A673 (cell line): ENCODE measurements around the gene SATB1. TPM values are rescaled to one million over a fixed set of nuclear protein-coding genes. Genes with fewer than 3 reads are reported as not detected.

Experiments
- BruUV-seq: library from RNA; stranded (reverse); fragments of 400-500 nt; replicated peaks from 2 replicates; lab custom pipeline; 2021; lab: Mats Ljungman, UMichigan
- CTCF ChIA-PET: fragments of 300-600 bp; sonication (Branson Sonifier 250); formaldehyde crosslinking; loops from one replicate; lab custom pipeline; 2022; ENCODE audit warnings: antibody characterized with exemption; lab: Charles Lee
- POLR2A ChIA-PET: fragments of 300-600 bp; sonication (Branson Sonifier 250); formaldehyde crosslinking; loops from one replicate; lab custom pipeline; 2022; ENCODE audit warnings: antibody characterized with exemption; ENCODE audit not compliant: low non-redundant PET; lab: Charles Lee
- DNase-seq: peaks from one replicate; pipeline ENCODE4 v3.0.0-alpha.2; 2015; ENCODE audit warnings: low spot score
- H3K27ac ChIP-seq: fragments of 200-600 bp; sonication (generic); 2 replicates; pipeline ENCODE4 v1.5.1; 2016; ENCODE audit warnings: mixed run types, low read depth, mild to moderate bottlenecking, mixed read lengths, antibody characterized with exemption, low read length; ENCODE audit not compliant: poor library complexity, severe bottlenecking
- H3K27me3 ChIP-seq: fragments of 200-600 bp; sonication (generic); replicated peaks from 2 replicates; pipeline ENCODE4 v1.6.1; 2017; ENCODE audit warnings: mixed run types, low read depth, mild to moderate bottlenecking, mixed read lengths, antibody characterized with exemption, low read length; ENCODE audit not compliant: insufficient read depth, poor library complexity
- H3K36me3 ChIP-seq: fragments of 200-600 bp; sonication (generic); 2 replicates; pipeline ENCODE4 v1.6.1; 2016; ENCODE audit warnings: mixed run types, mild to moderate bottlenecking, mixed read lengths, antibody characterized with exemption, low read length; ENCODE audit not compliant: insufficient read depth, poor library complexity, severe bottlenecking
- H3K4me1 ChIP-seq: fragments of 200-600 bp; sonication (generic); 2 replicates; pipeline ENCODE4 v1.6.1; 2017; ENCODE audit warnings: mixed run types, mild to moderate bottlenecking, mixed read lengths, antibody characterized with exemption, low read length; ENCODE audit not compliant: insufficient read depth, poor library complexity, severe bottlenecking
- H3K4me3 ChIP-seq: fragments of 200-600 bp; sonication (generic); 2 replicates; pipeline ENCODE4 v1.5.1; 2016; ENCODE audit warnings: low read depth, mixed run types, mild to moderate bottlenecking, mixed read lengths, low read length; ENCODE audit not compliant: poor library complexity, severe bottlenecking
- H3K9me3 ChIP-seq: fragments of 200-600 bp; sonication (generic); 2 replicates; pipeline ENCODE4 v1.6.1; 2016; ENCODE audit warnings: mixed run types, low read depth, mild to moderate bottlenecking, mixed read lengths, antibody characterized with exemption, low read length; ENCODE audit not compliant: poor library complexity, severe bottlenecking
- EZH2 ChIP-seq: fragments of 200-600 bp; sonication (generic); IDR thresholded peaks from 2 replicates; pipeline ENCODE4 v1.6.1; 2017; ENCODE audit warnings: borderline replicate concordance, low read depth, mild to moderate bottlenecking, mixed read lengths, antibody characterized with exemption, low read length; ENCODE audit not compliant: poor library complexity, severe bottlenecking
- intact Hi-C: fragments of 100-400 bp; cut with micrococcal nuclease; formaldehyde crosslinking; loops from one replicate; pipeline ENCODE4 v1.10.0; 2022; ENCODE audit not compliant: unreplicated experiment
- total RNA-seq: library from RNA; stranded (reverse); gene quantifications from 2 replicates; pipeline ENCODE4 v1.2.3, GENCODE V29; 2021
- TF ChIP-seq, protein P1 (sequence below): fragments of 300-800, 200-600 bp; sonication (generic); conservative IDR thresholded peaks from 2 replicates; pipeline ENCODE4 v1.5.1; 2017; ENCODE audit warnings: low read depth, mild to moderate bottlenecking, antibody characterized with exemption, low read length, moderate library complexity, mixed read lengths

The SATB1 gene
- total RNA-seq, 1 experiment from 2014 or later = 5.9 TPM

GRCh38 chr3:18431266-18431665 is 6.1 kb upstream of the SATB1 start:
- intact Hi-C loops = no loop called here
- no peaks in the 10 kb centered on the region for H3K9me3 ChIP-seq
- POLR2A ChIA-PET = no interaction called here
- CTCF ChIA-PET = no interaction called here
- BruUV-seq = no TSS peak
- peaks cover 55% of the 10 kb centered on the region for H3K27me3 ChIP-seq
- H3K36me3 ChIP-seq = no peaks in the 10 kb centered on the region
- no peak for DNase-seq
- no peak overlapping the region for H3K4me3 ChIP-seq
- TF ChIP-seq EZH2 = no peak
- TF ChIP-seq, protein P1, sequence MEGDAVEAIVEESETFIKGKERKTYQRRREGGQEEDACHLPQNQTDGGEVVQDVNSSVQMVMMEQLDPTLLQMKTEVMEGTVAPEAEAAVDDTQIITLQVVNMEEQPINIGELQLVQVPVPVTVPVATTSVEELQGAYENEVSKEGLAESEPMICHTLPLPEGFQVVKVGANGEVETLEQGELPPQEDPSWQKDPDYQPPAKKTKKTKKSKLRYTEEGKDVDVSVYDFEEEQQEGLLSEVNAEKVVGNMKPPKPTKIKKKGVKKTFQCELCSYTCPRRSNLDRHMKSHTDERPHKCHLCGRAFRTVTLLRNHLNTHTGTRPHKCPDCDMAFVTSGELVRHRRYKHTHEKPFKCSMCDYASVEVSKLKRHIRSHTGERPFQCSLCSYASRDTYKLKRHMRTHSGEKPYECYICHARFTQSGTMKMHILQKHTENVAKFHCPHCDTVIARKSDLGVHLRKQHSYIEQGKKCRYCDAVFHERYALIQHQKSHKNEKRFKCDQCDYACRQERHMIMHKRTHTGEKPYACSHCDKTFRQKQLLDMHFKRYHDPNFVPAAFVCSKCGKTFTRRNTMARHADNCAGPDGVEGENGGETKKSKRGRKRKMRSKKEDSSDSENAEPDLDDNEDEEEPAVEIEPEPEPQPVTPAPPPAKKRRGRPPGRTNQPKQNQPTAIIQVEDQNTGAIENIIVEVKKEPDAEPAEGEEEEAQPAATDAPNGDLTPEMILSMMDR = no peak
- no peaks in the 10 kb centered on the region for H3K4me1 ChIP-seq
- H3K27ac ChIP-seq = no peak overlapping the region

DNA sequence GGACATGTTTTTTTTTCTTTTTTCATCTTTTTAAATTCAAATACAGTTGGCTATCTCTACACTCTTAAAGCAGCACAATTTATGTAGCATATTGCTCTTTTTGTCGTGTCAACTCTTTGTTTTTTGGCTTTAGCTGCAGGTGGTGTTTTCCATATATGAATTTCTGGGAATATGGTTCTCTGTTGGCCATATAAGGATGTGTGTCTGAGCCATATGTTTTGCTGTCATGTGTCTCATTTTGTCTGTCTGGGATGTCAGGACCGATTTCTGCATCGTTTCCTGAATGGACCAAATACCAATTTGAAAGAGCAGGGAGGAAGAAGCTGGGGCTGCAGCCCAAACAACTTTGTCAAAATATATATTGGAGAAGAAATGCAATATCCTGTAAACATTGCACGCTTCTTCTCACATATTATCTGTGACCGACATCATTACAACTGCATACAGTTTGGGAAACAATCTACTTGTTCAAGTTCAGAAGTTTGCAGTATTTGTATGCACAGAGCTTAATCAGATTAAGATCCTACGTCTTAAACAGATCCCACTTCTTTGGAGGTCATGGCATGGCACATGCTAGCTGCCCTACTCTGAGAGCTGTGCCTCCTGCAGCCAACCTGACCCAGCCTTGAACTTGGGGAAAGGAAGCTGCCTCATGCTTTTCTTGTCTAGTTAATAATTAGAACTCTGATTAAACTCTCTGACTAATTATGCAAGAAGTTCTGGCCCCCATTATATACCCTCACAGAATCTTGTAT is 4.0 kb upstream of the SATB1 start:
- no peaks in the 10 kb centered on the region for H3K9me3 ChIP-seq
- intact Hi-C loops = no loop called here
- no peak overlapping the region for H3K4me3 ChIP-seq
- no peak overlapping the region for H3K27ac ChIP-seq
- POLR2A ChIA-PET = no interaction called here
- CTCF ChIA-PET = no interaction called here
- no peaks in the 10 kb centered on the region for H3K36me3 ChIP-seq
- BruUV-seq = no TSS peak
- H3K4me1 ChIP-seq = no peaks in the 10 kb centered on the region
- DNase-seq = no peak
- TF ChIP-seq, protein P1 = no peak
- no peak for TF ChIP-seq EZH2
- peaks cover 39% of the 10 kb centered on the region for H3K27me3 ChIP-seq

DNA sequence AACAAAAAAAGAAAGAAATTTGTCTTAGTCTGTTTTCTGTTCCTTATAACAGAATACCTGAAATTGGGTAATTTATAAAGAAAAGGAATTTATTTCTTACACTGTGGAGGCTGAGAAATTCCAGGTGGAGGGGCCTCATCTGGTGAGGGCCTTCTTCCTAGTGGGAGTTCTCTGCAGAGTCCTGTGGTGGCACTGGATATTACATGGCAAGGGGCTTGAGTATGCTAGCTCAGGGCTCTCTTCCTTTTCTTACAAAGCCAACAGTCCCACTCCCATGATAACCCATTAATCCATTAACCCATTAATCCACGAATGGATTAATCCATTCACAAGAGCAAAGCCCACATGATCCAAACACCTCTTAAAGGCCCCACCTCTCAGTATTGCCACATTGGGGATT is 2.9 kb upstream of the SATB1 start:
- no peak overlapping the region for H3K27ac ChIP-seq
- H3K27me3 ChIP-seq = peaks cover 28% of the 10 kb centered on the region
- H3K36me3 ChIP-seq = no peaks in the 10 kb centered on the region
- no peak for TF ChIP-seq EZH2
- TF ChIP-seq, protein P1 = no peak
- BruUV-seq = no TSS peak
- intact Hi-C loops = no loop called here
- ChIA-PET POLR2A (no interaction called here), CTCF (no interaction called here)
- no peak overlapping the region for H3K4me3 ChIP-seq
- no peak for DNase-seq
- H3K9me3 ChIP-seq = no peaks in the 10 kb centered on the region
- H3K4me1 ChIP-seq = peaks cover 4% of the 10 kb centered on the region
